ENCODE results near the gene PHF21A. TPM values are rescaled to one million over a fixed set of nuclear protein-coding genes. Genes with fewer than 3 reads are reported as not detected.

The PHF21A gene
- total RNA-seq, 1 donor from 2014 or later: 69.3 TPM

DNA sequence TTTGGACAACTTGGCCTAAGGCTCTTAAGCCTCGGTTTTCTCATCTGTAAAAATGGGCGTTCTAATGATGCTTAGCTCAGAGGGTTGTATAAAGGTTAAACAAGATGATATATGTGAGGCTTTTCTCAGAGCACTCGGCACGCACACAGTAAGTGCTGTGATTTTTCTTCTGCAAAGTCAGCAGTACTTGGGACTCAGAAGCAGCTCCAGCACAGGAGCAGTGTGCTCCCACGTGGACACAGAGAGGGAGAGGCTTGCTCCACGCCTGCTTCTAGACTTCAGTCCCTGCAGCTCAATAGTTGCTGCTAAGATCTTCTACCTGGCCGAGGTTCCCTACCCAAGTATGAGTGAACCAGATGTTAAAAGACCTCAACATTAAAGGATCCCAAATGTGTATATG lies 39.9 kb upstream of the PHF21A start:
- Mint-ChIP-seq H3K27ac (ENCODE audit: unreplicated experiment) (no peak overlapping the region), H3K4me1 (ENCODE audit: low read depth, unreplicated experiment) (peaks cover 2% of the 10 kb centered on the region), H3K4me3 (ENCODE audit: unreplicated experiment) (no peak overlapping the region), H3K27me3 (ENCODE audit: low read depth, unreplicated experiment) (peaks cover 31% of the 10 kb centered on the region), H3K9me3 (ENCODE audit: unreplicated experiment) (peaks cover under 1% of the 10 kb centered on the region), H3K36me3 (ENCODE audit: low read depth, unreplicated experiment) (no peaks in the 10 kb centered on the region)
- no peaks in the 10 kb centered on the region for H3K4me1 ChIP-seq (ENCODE audit: insufficient read depth, low read length)
- TF ChIP-seq EZH2 (IDR thresholded peaks at IDR 0.05; ENCODE audit: insufficient read depth, low read length): no peak
- TF ChIP-seq, protein P1, sequence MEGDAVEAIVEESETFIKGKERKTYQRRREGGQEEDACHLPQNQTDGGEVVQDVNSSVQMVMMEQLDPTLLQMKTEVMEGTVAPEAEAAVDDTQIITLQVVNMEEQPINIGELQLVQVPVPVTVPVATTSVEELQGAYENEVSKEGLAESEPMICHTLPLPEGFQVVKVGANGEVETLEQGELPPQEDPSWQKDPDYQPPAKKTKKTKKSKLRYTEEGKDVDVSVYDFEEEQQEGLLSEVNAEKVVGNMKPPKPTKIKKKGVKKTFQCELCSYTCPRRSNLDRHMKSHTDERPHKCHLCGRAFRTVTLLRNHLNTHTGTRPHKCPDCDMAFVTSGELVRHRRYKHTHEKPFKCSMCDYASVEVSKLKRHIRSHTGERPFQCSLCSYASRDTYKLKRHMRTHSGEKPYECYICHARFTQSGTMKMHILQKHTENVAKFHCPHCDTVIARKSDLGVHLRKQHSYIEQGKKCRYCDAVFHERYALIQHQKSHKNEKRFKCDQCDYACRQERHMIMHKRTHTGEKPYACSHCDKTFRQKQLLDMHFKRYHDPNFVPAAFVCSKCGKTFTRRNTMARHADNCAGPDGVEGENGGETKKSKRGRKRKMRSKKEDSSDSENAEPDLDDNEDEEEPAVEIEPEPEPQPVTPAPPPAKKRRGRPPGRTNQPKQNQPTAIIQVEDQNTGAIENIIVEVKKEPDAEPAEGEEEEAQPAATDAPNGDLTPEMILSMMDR (IDR thresholded peaks at IDR 0.05; ENCODE audit: insufficient read depth, low read depth, low read length): no peak
- FAIRE-seq (no peak), DNase-seq (ENCODE audit: low read depth) (no peak)
- H4K20me1 ChIP-seq (ENCODE audit: insufficient read depth, low read length): no peaks in the 10 kb centered on the region
- H3K9ac ChIP-seq (ENCODE audit: low read length): no peak overlapping the region
- no peak overlapping the region for H3K4me3 ChIP-seq (ENCODE audit: insufficient read depth, low read depth, low read length)
- H3K9me3 ChIP-seq (ENCODE audit: insufficient read depth, low read depth, low read length): no peaks in the 10 kb centered on the region
- H3K27me3 ChIP-seq (ENCODE audit: insufficient read depth, low read length): peaks cover 55% of the 10 kb centered on the region
- H3K27ac ChIP-seq (ENCODE audit: low read depth, low read length): no peak overlapping the region
- no peaks in the 10 kb centered on the region for H3K36me3 ChIP-seq (ENCODE audit: insufficient read depth, low read length)
- no peaks in the 10 kb centered on the region for H3K79me2 ChIP-seq (ENCODE audit: insufficient read depth, low read length)
- H2AFZ ChIP-seq (ENCODE audit: low read depth, low read length): no peak overlapping the region
- no peak overlapping the region for H3K4me2 ChIP-seq (ENCODE audit: low read length)

GRCh38 chr11:46160100-46160499 lies 38.8 kb upstream of the PHF21A start:
- H3K9me3 Mint-ChIP-seq (ENCODE audit: unreplicated experiment): peaks cover 3% of the 10 kb centered on the region
- DNase-seq (ENCODE audit: low read depth) (no peak), FAIRE-seq (no peak)
- Histone ChIP-seq H3K9me3 (ENCODE audit: insufficient read depth, low read depth, low read length) (no peaks in the 10 kb centered on the region), H3K79me2 (ENCODE audit: insufficient read depth, low read length) (no peaks in the 10 kb centered on the region), H4K20me1 (ENCODE audit: insufficient read depth, low read length) (no peaks in the 10 kb centered on the region), H3K27ac (ENCODE audit: low read depth, low read length) (no peak overlapping the region), H3K27me3 (ENCODE audit: insufficient read depth, low read length) (peaks cover 48% of the 10 kb centered on the region), H3K4me2 (ENCODE audit: low read length) (no peak overlapping the region), H3K4me1 (ENCODE audit: insufficient read depth, low read length) (no peaks in the 10 kb centered on the region), H3K4me3 (ENCODE audit: insufficient read depth, low read depth, low read length) (no peak overlapping the region), H3K9ac (ENCODE audit: low read length) (no peak overlapping the region), H3K36me3 (ENCODE audit: insufficient read depth, low read length) (no peaks in the 10 kb centered on the region), H2AFZ (ENCODE audit: low read depth, low read length) (no peak overlapping the region)
- TF ChIP-seq EZH2 (IDR thresholded peaks at IDR 0.05; ENCODE audit: insufficient read depth, low read length): no peak
- H3K4me1 Mint-ChIP-seq (ENCODE audit: low read depth, unreplicated experiment): peaks cover 2% of the 10 kb centered on the region
- peaks cover 27% of the 10 kb centered on the region for H3K27me3 Mint-ChIP-seq (ENCODE audit: low read depth, unreplicated experiment)
- no peaks in the 10 kb centered on the region for H3K36me3 Mint-ChIP-seq (ENCODE audit: low read depth, unreplicated experiment)
- H3K27ac Mint-ChIP-seq (ENCODE audit: unreplicated experiment): no peak overlapping the region
- H3K4me3 Mint-ChIP-seq (ENCODE audit: unreplicated experiment): no peak overlapping the region

DNA sequence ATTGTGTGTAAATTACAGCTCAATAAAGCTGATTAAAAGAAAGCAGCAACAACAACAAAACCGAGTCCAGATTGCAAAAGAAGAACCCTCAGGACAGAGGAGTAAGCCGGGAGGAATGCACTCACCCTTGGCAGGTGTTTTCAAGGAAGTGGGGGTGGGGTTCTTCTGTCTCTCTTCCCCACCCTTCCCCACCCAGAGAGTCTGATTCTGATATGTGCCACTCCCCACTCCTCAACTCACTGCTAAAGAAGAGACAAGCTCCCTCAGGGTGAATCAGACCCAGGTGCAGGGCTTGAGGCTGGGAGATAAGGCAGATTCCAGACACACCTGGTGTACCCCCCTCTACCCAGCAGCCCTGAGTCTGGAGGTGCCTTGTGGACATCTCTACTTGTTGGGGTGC lies 38.4 kb upstream of the PHF21A start:
- H3K4me3 Mint-ChIP-seq (ENCODE audit: unreplicated experiment): no peak overlapping the region
- peaks cover 44% of the 10 kb centered on the region for H3K27me3 ChIP-seq (ENCODE audit: insufficient read depth, low read length)
- H3K27me3 Mint-ChIP-seq (ENCODE audit: low read depth, unreplicated experiment): peaks cover 25% of the 10 kb centered on the region
- DNase-seq (ENCODE audit: low read depth): no peak
- TF ChIP-seq EZH2 (IDR thresholded peaks at IDR 0.05; ENCODE audit: insufficient read depth, low read length): no peak
- TF ChIP-seq, protein P1 (IDR thresholded peaks at IDR 0.05; ENCODE audit: insufficient read depth, low read depth, low read length): no peak
- no peak overlapping the region for H3K27ac Mint-ChIP-seq (ENCODE audit: unreplicated experiment)
- no peaks in the 10 kb centered on the region for H3K36me3 Mint-ChIP-seq (ENCODE audit: low read depth, unreplicated experiment)
- no peak overlapping the region for H3K4me3 ChIP-seq (ENCODE audit: insufficient read depth, low read depth, low read length)
- no peaks in the 10 kb centered on the region for H3K36me3 ChIP-seq (ENCODE audit: insufficient read depth, low read length)
- H3K27ac ChIP-seq (ENCODE audit: low read depth, low read length): no peak overlapping the region
- H4K20me1 ChIP-seq (ENCODE audit: insufficient read depth, low read length): no peaks in the 10 kb centered on the region
- no peak overlapping the region for H3K9ac ChIP-seq (ENCODE audit: low read length)
- peaks cover 3% of the 10 kb centered on the region for H3K9me3 Mint-ChIP-seq (ENCODE audit: unreplicated experiment)
- no peak overlapping the region for H2AFZ ChIP-seq (ENCODE audit: low read depth, low read length)
- no peaks in the 10 kb centered on the region for H3K4me1 ChIP-seq (ENCODE audit: insufficient read depth, low read length)
- H3K4me1 Mint-ChIP-seq (ENCODE audit: low read depth, unreplicated experiment): peaks cover 2% of the 10 kb centered on the region
- H3K79me2 ChIP-seq (ENCODE audit: insufficient read depth, low read length): no peaks in the 10 kb centered on the region
- FAIRE-seq: no peak
- H3K4me2 ChIP-seq (ENCODE audit: low read length): no peak overlapping the region
- no peaks in the 10 kb centered on the region for H3K9me3 ChIP-seq (ENCODE audit: insufficient read depth, low read depth, low read length)

Data from astrocyte (in vitro differentiated cells and primary cell).